ENCODE data around the gene SF1.

- TF ChIP-seq CTCF (IDR thresholded peaks at IDR 0.05): no peak
- TF ChIP-seq POLR2AphosphoS5 (IDR thresholded peaks at IDR 0.05; ENCODE audit: insufficient read depth in 1 of 2, low read depth in 1 of 2): peak; percentile 92 to 98
- TF ChIP-seq POLR2A (IDR thresholded peaks at IDR 0.05): peak in 1 of 2 donors; percentile 64
Observed at GRCh38 chr11:64810271-64810890, 32.0 kb upstream of the SF1 start, which contains the start of gene MEN1.

Data from vagina (tissue), 2 donors.